Mucosa of descending colon (tissue), 3 donors: ENCODE measurements around the gene NXPE2. TPM values are rescaled to one million over a fixed set of nuclear protein-coding genes. Genes with fewer than 3 reads are reported as not detected.

Experiments
- ATAC-seq: fragments of 200-7000 bp; cut with Tn5 transposase; one replicate; pipeline ENCODE4 v1.9.1; 2020; ENCODE audit warnings: mild to moderate bottlenecking, moderate library complexity
- DNase-seq, 3 donors: peaks; one replicate each; pipeline ENCODE4 v3.0.0-alpha.2; 2020
- H3K36me3 ChIP-seq: fragments of 200-600 bp; one replicate; pipeline ENCODE4 v1.8.0; 2021; ENCODE audit warnings: low read depth, mild to moderate bottlenecking
- H3K4me1 ChIP-seq: fragments of 200-600 bp; one replicate; pipeline ENCODE4 v1.8.0; 2021; ENCODE audit warnings: low read depth, mild to moderate bottlenecking
- H3K4me3 ChIP-seq: fragments of 200-600 bp; one replicate; pipeline ENCODE4 v1.8.0; 2021; ENCODE audit warnings: mild to moderate bottlenecking
- H3K9me3 ChIP-seq: fragments of 200-600 bp; one replicate; pipeline ENCODE4 v1.8.0; 2021; ENCODE audit warnings: mild to moderate bottlenecking
- intact Hi-C, 2 donors: fragments of 100-400 bp; cut with DNase I in 1 of 2; cut with micrococcal nuclease in 1 of 2; formaldehyde crosslinking; loops; one replicate each; pipeline versions ENCODE4 v1.11.0 to v1.11.1; 2022; cut with DNase I, micrococcal nuclease
- total RNA-seq, 3 donors: library from RNA; stranded (reverse); fragmentation: NEBNext Ultra II Directional in 2 of 3; extraction: Animal tissue kit (Norgen Biotek cat#: 25700) in 2 of 3; gene quantifications; one replicate each; pipeline versions ENCODE4 v1.2.1 to v1.2.4, GENCODE V29; 2021 to 2023
- TF ChIP-seq, protein P1 (sequence below): fragments of 200-600 bp; IDR thresholded peaks from one replicate; pipeline ENCODE4 v1.8.0; 2022; ENCODE audit warnings: antibody characterized with exemption, mild to moderate bottlenecking
- donor health status: DM: no; HTN: no; CAD: no; lungs with moderate emphysema.
- donor health status: DM: no; HTN: no; CAD: no.
- donor health status: DM: no; HTN: yes; CAD: no.

The NXPE2 gene
- total RNA-seq, 3 donors from 2014 or later, result 20.4 to 43.8 (median 24.9) TPM

DNA sequence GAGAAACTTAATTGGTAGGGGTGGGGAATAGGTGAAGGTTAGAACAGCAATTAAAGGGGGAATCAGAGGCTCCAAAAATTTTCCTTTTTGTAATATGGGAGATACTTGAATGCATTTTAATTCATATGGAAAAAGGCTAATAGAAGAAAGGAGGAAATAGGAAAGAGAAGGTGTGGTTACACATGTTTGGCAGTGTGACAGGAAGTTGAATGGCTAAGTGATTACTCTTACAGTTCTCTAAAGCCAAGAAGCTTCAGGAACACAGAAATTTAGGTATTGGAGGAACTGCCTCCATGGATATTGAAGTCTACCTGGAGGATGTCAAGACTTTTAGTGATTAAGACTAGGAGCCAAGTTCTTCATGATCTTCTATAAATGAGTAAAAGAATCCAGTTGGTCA is 6.3 kb downstream of the NXPE2 start:
- TF ChIP-seq, protein P1, sequence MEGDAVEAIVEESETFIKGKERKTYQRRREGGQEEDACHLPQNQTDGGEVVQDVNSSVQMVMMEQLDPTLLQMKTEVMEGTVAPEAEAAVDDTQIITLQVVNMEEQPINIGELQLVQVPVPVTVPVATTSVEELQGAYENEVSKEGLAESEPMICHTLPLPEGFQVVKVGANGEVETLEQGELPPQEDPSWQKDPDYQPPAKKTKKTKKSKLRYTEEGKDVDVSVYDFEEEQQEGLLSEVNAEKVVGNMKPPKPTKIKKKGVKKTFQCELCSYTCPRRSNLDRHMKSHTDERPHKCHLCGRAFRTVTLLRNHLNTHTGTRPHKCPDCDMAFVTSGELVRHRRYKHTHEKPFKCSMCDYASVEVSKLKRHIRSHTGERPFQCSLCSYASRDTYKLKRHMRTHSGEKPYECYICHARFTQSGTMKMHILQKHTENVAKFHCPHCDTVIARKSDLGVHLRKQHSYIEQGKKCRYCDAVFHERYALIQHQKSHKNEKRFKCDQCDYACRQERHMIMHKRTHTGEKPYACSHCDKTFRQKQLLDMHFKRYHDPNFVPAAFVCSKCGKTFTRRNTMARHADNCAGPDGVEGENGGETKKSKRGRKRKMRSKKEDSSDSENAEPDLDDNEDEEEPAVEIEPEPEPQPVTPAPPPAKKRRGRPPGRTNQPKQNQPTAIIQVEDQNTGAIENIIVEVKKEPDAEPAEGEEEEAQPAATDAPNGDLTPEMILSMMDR, result no peak
- Histone ChIP-seq H3K36me3 (no peaks in the 10 kb centered on the region), H3K9me3 (no peaks in the 10 kb centered on the region), H3K4me1 (peaks cover 4% of the 10 kb centered on the region), H3K4me3 (no peak overlapping the region)
- DNase-seq (no peak), ATAC-seq (peak; percentile 61)
- intact Hi-C loops, result no loop called here

DNA sequence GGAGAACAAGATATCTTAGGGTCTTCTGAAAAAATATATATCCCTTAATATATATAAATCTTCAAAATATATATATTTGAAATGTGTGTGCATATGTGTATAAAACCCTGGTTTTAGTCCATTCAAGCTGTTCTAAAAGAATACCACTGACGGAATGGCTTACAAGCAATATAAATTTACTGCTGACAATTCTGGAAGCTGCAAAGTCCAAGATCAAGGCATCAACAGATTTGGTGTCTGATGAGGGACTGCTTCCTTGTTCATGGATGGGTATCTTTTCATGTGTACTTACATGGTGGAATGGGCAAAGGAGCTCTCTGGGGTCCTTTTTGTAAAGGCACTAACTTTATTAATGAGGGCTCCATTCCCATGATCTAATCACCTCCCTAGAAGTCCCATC is 6.8 kb downstream of the NXPE2 start:
- no peaks in the 10 kb centered on the region for H3K9me3 ChIP-seq
- no peak for DNase-seq
- TF ChIP-seq, protein P1, result no peak
- peak; percentile 70 for ATAC-seq
- intact Hi-C loops, result no loop called here
- H3K36me3 ChIP-seq, result no peaks in the 10 kb centered on the region
- H3K4me3 ChIP-seq, result no peak overlapping the region
- H3K4me1 ChIP-seq, result peaks cover 4% of the 10 kb centered on the region

GRCh38 chr11:114705280-114706024 is 27.1 kb downstream of the NXPE2 start:
- intact Hi-C loops, result no loop called here
- H3K4me3 ChIP-seq, result no peak overlapping the region
- H3K4me1 ChIP-seq, result peaks cover 6% of the 10 kb centered on the region
- DNase-seq, result peak in 2 of 3 donors; percentile 33 to 49
- TF ChIP-seq, protein P1, result no peak
- ATAC-seq, result peak; percentile 81
- H3K9me3 ChIP-seq, result peaks cover 2% of the 10 kb centered on the region
- H3K36me3 ChIP-seq, result no peaks in the 10 kb centered on the region

DNA sequence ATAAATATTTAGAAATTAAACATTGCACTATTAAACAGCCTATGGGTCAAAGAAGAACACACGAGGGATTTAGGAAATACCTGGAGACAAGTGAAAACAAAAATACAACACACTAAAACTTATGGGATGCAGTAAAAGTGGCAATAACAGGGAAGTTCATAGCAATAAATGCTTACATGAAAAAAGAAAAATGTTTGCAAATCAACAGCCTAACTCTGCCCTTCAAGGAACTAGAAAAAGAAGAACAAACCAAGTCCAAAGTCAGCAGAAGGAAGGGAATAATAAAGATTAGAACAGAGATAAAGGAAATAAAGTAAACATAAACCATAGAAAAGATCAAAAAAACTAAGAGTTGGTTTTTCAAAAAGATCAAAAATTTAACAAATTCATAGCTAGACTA is 31.6 kb downstream of the NXPE2 start:
- Histone ChIP-seq H3K36me3 (no peaks in the 10 kb centered on the region), H3K9me3 (peaks cover 7% of the 10 kb centered on the region), H3K4me3 (no peak overlapping the region), H3K4me1 (peaks cover 4% of the 10 kb centered on the region)
- intact Hi-C loops, result no loop called here
- no peak for DNase-seq
- TF ChIP-seq, protein P1, result no peak
- ATAC-seq, result peak; percentile 90

GRCh38 chr11:114713756-114714155 is 35.4 kb downstream of the NXPE2 start:
- ATAC-seq (no peak), DNase-seq (no peak)
- Histone ChIP-seq H3K4me3 (no peak overlapping the region), H3K4me1 (no peaks in the 10 kb centered on the region), H3K9me3 (peaks cover 7% of the 10 kb centered on the region), H3K36me3 (no peaks in the 10 kb centered on the region)
- TF ChIP-seq, protein P1, result no peak
- intact Hi-C loops, result no loop called here
